Right lobe of liver (tissue), 4 donors: ENCODE data around the gene ENOX1.

ENCODE experiments used
- POLR2A ChIP-seq: fragments of 450-650 bp; IDR thresholded peaks from one replicate; pipeline ENCODE4 v1.6.1; 2017; ENCODE audit warnings: antibody characterized with exemption, mild to moderate bottlenecking
- TF ChIP-seq, protein P1 (sequence below), 4 donors: fragments of 200-600 bp in 3 of 4; fragments of 450-650 bp in 1 of 4; IDR thresholded peaks; one replicate each; pipeline versions ENCODE4 v1.5.1 to v1.8.0; 2016 to 2022; ENCODE audit warnings: antibody characterized with exemption in 4 of 4, mild to moderate bottlenecking in 2 of 4
- donor health status: DM: no; HTN: no; CAD: no.
- donor health status: DM: no; HTN: no; CAD: no.
- donor health status: DM: no; HTN: yes; CAD: no.

DNA sequence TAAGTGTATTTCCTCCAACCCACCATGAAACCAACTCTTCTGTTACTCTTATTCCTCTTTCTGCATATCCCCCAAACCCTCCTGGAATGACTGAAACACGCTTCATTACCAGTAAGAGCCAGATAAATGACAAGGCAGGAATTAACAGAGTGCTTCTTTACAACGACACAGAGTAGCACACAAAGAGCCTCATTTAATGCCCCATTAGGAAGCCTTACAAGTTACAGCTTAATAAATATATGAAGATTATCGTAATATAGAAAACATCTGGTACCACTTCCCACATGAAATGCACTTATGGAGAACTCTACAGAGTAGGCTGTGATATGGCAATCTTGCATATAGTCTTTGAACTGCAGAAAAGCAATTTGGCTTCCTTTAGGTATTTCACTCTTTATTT lies 116.8 kb downstream of the ENOX1 start:
- TF ChIP-seq, protein P1, sequence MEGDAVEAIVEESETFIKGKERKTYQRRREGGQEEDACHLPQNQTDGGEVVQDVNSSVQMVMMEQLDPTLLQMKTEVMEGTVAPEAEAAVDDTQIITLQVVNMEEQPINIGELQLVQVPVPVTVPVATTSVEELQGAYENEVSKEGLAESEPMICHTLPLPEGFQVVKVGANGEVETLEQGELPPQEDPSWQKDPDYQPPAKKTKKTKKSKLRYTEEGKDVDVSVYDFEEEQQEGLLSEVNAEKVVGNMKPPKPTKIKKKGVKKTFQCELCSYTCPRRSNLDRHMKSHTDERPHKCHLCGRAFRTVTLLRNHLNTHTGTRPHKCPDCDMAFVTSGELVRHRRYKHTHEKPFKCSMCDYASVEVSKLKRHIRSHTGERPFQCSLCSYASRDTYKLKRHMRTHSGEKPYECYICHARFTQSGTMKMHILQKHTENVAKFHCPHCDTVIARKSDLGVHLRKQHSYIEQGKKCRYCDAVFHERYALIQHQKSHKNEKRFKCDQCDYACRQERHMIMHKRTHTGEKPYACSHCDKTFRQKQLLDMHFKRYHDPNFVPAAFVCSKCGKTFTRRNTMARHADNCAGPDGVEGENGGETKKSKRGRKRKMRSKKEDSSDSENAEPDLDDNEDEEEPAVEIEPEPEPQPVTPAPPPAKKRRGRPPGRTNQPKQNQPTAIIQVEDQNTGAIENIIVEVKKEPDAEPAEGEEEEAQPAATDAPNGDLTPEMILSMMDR (IDR thresholded peaks at IDR 0.05), result no peak
- no peak for TF ChIP-seq POLR2A
